AG04449 (cell line): Measurements from ENCODE around the gene MAPRE2.

Experiments
- CTCF ChIA-PET: fragments of 350-600 bp; formaldehyde crosslinking; extraction: SDS; loops from one replicate; lab custom pipeline; 2021; ENCODE audit warnings: antibody characterized with exemption; lab: Yijun Ruan, JAX
- POLR2A ChIA-PET: fragments of 400-600, 350-600 bp; formaldehyde crosslinking; extraction: SDS; loops from one replicate; lab custom pipeline; 2020; ENCODE audit warnings: antibody characterized with exemption, inconsistent platforms; lab: Yijun Ruan, JAX
- DNase-seq: peaks from one replicate; pipeline ENCODE4 v3.0.0-alpha.2; 2010; ENCODE audit warnings: low read depth, low spot score
- H3K4me3 ChIP-seq: 2 replicates; pipeline ENCODE4 v1.5.1; 2011; ENCODE audit warnings: low read depth, mild to moderate bottlenecking, control low read depth, low read length
- TF ChIP-seq, protein P1 (sequence below): IDR thresholded peaks from one replicate; pipeline ENCODE4 v1.5.1; 2011; ENCODE audit warnings: mild to moderate bottlenecking, moderate library complexity, low read length, control low read depth, inconsistent platforms; ENCODE audit not compliant: insufficient read depth; ENCODE audit errors: missing control alignments

The MAPRE2 gene

DNA sequence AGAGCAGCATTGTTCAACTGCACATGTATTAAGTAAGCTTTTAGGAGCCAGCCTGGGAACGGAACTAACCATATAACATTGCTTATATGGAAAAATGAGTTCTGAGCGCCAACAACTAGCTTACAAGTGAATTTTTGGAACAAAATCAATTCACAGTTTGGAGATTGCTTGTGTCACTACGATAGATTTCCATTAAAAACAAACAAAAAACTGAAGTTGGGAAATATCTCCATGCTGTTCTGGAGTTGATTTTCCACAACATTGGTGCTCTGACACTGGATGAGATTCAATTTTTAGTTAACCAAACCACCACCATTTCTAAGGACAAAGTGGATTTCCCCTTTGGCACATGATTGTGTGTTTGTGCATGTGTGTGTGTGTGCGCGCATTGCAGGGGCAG lies 142.7 kb downstream of the MAPRE2 start:
- DNase-seq, result no peak
- ChIA-PET POLR2A (no interaction called here), CTCF (no interaction called here)
- TF ChIP-seq, protein P1, sequence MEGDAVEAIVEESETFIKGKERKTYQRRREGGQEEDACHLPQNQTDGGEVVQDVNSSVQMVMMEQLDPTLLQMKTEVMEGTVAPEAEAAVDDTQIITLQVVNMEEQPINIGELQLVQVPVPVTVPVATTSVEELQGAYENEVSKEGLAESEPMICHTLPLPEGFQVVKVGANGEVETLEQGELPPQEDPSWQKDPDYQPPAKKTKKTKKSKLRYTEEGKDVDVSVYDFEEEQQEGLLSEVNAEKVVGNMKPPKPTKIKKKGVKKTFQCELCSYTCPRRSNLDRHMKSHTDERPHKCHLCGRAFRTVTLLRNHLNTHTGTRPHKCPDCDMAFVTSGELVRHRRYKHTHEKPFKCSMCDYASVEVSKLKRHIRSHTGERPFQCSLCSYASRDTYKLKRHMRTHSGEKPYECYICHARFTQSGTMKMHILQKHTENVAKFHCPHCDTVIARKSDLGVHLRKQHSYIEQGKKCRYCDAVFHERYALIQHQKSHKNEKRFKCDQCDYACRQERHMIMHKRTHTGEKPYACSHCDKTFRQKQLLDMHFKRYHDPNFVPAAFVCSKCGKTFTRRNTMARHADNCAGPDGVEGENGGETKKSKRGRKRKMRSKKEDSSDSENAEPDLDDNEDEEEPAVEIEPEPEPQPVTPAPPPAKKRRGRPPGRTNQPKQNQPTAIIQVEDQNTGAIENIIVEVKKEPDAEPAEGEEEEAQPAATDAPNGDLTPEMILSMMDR, result no peak
- no peak overlapping the region for H3K4me3 ChIP-seq

DNA sequence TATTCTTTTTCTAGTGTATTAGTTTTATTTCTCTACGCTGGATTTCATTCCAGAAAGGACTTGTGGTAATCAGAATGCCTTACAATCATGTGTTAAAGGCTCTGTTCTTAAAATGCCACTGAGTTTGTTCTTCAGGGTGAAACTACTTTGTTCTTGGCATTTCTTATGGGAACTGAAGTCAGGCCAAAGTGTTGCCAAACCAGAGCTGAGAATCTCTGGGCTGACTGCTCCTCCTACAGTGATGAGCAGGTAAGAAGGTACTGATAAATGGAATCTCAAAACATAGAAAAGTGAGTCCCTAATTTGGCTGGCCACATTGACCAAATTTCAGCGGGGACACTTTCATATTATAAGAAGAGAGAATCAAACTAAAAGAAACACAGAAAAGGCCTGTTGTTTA lies 144.6 kb downstream of the MAPRE2 start:
- CTCF ChIA-PET, result interaction anchor here (1.1 to 1.3 kb wide), 2 partner anchors 169 to 179 kb away, joined by 3 read pairs; no protein-coding TSS in a partner anchor

DNA sequence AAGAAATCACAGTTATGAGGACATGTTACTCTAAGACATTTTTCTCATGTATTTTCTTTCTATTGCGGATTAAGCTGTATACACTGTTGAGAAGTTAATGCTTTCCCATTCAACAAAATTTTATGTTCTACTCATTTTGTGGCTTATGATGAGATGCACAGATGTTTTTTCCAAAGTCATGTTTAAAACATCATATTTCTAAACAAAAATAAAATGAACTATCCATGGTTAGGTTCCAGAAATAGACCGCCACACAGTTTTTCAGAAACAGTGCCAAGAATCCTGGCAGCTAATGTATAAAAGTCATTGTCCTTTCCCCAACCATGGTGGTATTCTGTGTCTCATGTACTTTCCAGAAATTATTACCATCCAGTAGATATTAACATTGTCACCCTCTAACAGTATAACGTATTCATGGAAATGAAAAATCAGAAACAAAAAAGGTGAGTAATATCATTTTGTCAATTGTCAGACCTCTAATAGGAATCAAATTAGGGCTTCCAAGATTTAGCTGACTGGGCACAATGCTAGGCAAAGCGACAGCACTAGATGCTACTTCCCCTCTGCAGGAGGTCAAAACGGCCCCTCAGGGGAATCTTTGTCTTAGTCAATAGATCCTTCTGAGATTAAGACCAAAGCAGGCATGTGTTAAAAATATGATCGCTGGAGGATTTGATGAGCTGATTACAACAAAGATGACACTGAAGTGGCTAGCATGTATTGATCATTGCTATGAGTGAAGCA lies 145.2 kb downstream of the MAPRE2 start:
- POLR2A ChIA-PET, result no interaction called here
- CTCF ChIA-PET, result interaction anchor here (1.1 to 1.3 kb wide), 2 partner anchors 170 to 180 kb away, joined by 3 read pairs; no protein-coding TSS in a partner anchor

More for the DNA sequence above, 144.6 kb downstream of the MAPRE2 start:
- H3K4me3 ChIP-seq, result no peak overlapping the region
- POLR2A ChIA-PET, result no interaction called here
- TF ChIP-seq, protein P1, result no peak
- DNase-seq, result no peak

DNA sequence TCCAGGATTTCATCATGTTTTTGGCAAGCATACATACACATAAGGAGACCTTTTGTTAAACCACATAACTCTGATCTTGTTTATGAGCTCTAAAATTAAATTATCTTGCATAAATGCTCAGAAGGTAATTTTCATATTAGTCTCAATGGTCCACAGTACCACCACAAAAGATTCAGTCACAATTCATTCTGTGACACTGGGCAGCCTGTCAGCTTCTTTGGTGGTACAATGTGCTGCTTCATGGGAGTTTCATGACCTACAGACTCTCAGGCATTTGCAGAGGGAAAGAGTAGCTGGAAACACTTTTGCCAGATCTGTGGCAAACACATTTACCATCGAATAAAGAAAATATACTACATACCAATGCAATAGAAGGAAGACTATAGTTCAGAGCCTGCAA lies 148.3 kb downstream of the MAPRE2 start:
- CTCF ChIA-PET, result interaction anchor here (1.1 kb wide), 1 partner anchor 11 kb away, joined by 3 read pairs; no protein-coding TSS in a partner anchor

More for the DNA sequence above, 145.2 kb downstream of the MAPRE2 start:
- TF ChIP-seq, protein P1, result no peak
- no peak for DNase-seq
- no peak overlapping the region for H3K4me3 ChIP-seq

DNA sequence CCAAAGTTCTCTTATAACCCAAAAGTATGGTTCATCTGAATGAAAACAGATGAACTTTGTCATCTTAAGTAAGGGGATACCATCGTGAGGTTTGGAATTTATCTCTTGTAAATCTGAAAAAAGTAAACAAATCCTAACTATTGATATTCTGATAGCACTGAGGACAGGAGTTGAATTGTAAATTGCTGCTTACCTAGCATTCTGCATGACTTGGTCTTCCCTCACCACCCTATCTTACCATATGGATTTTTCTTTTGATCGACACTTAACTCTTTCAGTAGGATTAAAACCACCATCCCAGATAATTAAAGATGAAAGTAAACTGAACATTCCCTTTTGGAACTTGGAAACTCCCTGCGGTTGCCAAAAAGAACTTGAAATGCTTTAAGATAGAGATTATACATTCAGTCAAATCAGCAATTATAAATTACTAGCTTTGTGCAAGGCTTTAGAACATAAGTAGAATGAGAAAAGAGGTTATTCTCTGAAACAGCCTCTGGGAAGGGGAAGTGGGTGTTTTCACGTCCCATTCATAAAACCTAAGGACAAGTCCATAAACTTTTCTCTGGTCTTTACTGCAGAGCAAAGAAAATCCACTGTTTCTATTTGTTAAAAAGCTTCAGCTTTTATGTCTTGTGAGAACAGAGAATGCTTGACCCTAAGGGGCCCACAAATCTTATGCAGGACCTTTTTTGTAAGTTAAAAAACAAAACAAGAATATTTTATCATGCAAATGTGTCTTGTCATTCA lies 149.9 kb downstream of the MAPRE2 start:
- ChIA-PET CTCF (interaction anchor here (2.0 kb wide), 1 partner anchor 164 kb away, joined by 4 read pairs; no protein-coding TSS in a partner anchor), POLR2A (no interaction called here)
- TF ChIP-seq, protein P1, result no peak
- no peak for DNase-seq
- no peak overlapping the region for H3K4me3 ChIP-seq

More for the DNA sequence above, 148.3 kb downstream of the MAPRE2 start:
- POLR2A ChIA-PET, result no interaction called here
- H3K4me3 ChIP-seq, result no peak overlapping the region
- TF ChIP-seq, protein P1, result no peak
- DNase-seq, result no peak

DNA sequence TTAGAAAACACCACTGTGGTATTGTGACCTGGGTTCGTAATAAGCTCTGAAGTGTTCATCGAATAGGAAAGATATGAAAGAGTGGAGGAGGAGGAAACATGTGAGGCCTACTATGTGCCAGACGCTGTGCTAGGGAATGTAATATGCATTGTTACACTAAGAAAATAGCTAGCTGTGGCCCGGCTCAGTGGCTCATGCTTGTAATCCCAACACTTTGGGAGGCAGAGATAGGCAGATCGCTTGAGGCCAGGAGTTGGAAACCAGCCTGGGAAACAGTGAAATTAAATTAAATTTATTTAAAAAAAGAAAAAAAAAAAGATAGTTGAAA lies 150.4 kb downstream of the MAPRE2 start:
- ChIA-PET CTCF (interaction anchor here (2.0 kb wide), 1 partner anchor 164 kb away, joined by 4 read pairs; no protein-coding TSS in a partner anchor), POLR2A (no interaction called here)
- H3K4me3 ChIP-seq, result no peak overlapping the region
- TF ChIP-seq, protein P1, result no peak
- DNase-seq, result no peak
